Subcutaneous adipose tissue (tissue), 4 donors: ENCODE results near the gene STX5. TPM values are rescaled to one million over a fixed set of nuclear protein-coding genes. Genes with fewer than 3 reads are reported as not detected.

ENCODE experiments used
- CTCF ChIP-seq: fragments of 450-650 bp; IDR thresholded peaks from one replicate; pipeline ENCODE4 v1.5.1; 2016; ENCODE audit warnings: low read depth, mild to moderate bottlenecking, control low read depth, antibody characterized with exemption, moderate library complexity
- total RNA-seq, 4 donors: library from RNA; depleted of rRNA; stranded (reverse); fragments of >200 nt; gene quantifications; one replicate each; pipeline ENCODE4 v1.1.0, GENCODE V29; 2016

Gene STX5
- total RNA-seq, 4 donors from 2014 or later = 21.2 to 38.8 (median 29.9) TPM

GRCh38 chr11:62817129-62817528 lies 14.7 kb downstream of the STX5 start:
- no peak for TF ChIP-seq CTCF

GRCh38 chr11:62816557-62816956 lies 15.3 kb downstream of the STX5 start:
- TF ChIP-seq CTCF = no peak

- TF ChIP-seq CTCF = no peak
Measured at GRCh38 chr11:62811659-62812058, 20.2 kb downstream of the STX5 start.

- TF ChIP-seq CTCF = no peak
Measured at GRCh38 chr11:62810748-62811147, 21.1 kb downstream of the STX5 start.

GRCh38 chr11:62806611-62807121 lies 25.2 kb downstream of the STX5 start:
- TF ChIP-seq CTCF = no peak

GRCh38 chr11:62805961-62806441 lies 25.9 kb downstream of the STX5 start:
- TF ChIP-seq CTCF = no peak

- no peak for TF ChIP-seq CTCF
Measured at GRCh38 chr11:62805076-62805892, 26.6 kb downstream of the STX5 start, which contains the start of gene NXF1. Gene NXF1 (minus strand): TSS chr11:62805440. CDS start chr11:62805356, 84 bp downstream.
